HAP-1 (cell line): Measurements from ENCODE around the gene AGER.

Experiments
- DNase-seq, 2 experiments: peaks; one replicate each; pipeline ENCODE4 v3.0.0-alpha.2; 2016 to 2020; ENCODE audit warnings: low spot score in 2 of 2
- H3K27me3 ChIP-seq: fragments of 250-450 bp; sonication (Bioruptor Pico); 2 replicates; pipeline ENCODE4 v1.5.1; 2020; ENCODE audit warnings: low read depth, mild to moderate bottlenecking, moderate library complexity
- H3K36me3 ChIP-seq: fragments of 250-450 bp; sonication (Bioruptor Pico); replicated peaks from 2 replicates; pipeline ENCODE4 v1.5.1; 2020; ENCODE audit warnings: mild to moderate bottlenecking
- H3K4me1 ChIP-seq: fragments of 250-450 bp; sonication (Bioruptor Pico); 2 replicates; pipeline ENCODE4 v1.5.1; 2020; ENCODE audit warnings: mild to moderate bottlenecking
- H3K4me3 ChIP-seq: fragments of 250-450 bp; sonication (Bioruptor Pico); 2 replicates; pipeline ENCODE4 v1.5.1; 2020; ENCODE audit warnings: mild to moderate bottlenecking, moderate library complexity
- H3K9me3 ChIP-seq: fragments of 250-450 bp; sonication (Bioruptor Pico); 2 replicates; pipeline ENCODE4 v1.5.1; 2020; ENCODE audit warnings: mild to moderate bottlenecking, moderate library complexity
- in situ Hi-C: fragments of 300-500 bp; cut with MboI; formaldehyde crosslinking; loops from 3 replicates; pipeline ENCODE4 v1.14.3; 2020; ENCODE audit warnings: low sequenced_read_pairs, inconsistent platforms, mixed read lengths

Gene AGER

GRCh38 chr6:32177183-32177787 is 6.8 kb downstream of the AGER start:
- Histone ChIP-seq H3K4me3 (peak overlapping the region; percentile 86), H3K9me3 (no peaks in the 10 kb centered on the region), H3K27me3 (no peaks in the 10 kb centered on the region), H3K4me1 (peaks cover 19% of the 10 kb centered on the region), H3K36me3 (peaks cover 15% of the 10 kb centered on the region; the same call in 1 of the 2 replicates)
- peak; percentile 41 to 70 for DNase-seq
- in situ Hi-C loops = no loop called here

- Histone ChIP-seq H3K4me3 (peak overlapping the region; percentile 86), H3K4me1 (peaks cover 19% of the 10 kb centered on the region), H3K9me3 (no peaks in the 10 kb centered on the region), H3K27me3 (no peaks in the 10 kb centered on the region), H3K36me3 (peaks cover 15% of the 10 kb centered on the region; the same call in 1 of the 2 replicates)
- no peak for DNase-seq
- in situ Hi-C loops = no loop called here
Observed at GRCh38 chr6:32176476-32177182, 7.4 kb downstream of the AGER start.

- no peaks in the 10 kb centered on the region for H3K9me3 ChIP-seq
- peak; percentile 94 to 99 for DNase-seq
- H3K36me3 ChIP-seq = peaks cover 9% of the 10 kb centered on the region; the same call in 1 of the 2 replicates
- in situ Hi-C loops = no loop called here
- H3K4me3 ChIP-seq = peak within 1 kb of the TSS; percentile 86
- H3K4me1 ChIP-seq = peaks cover 19% of the 10 kb centered on the region
- no peaks in the 10 kb centered on the region for H3K27me3 ChIP-seq
Observed at GRCh38 chr6:32175711-32176475, 8.2 kb downstream of the AGER start, which contains the start of gene AGPAT1. TSS of gene AGPAT1 (minus strand) at chr6:32176084. CDS start at chr6:32171496, 4,588 bp downstream.

- no peak for DNase-seq
- no peaks in the 10 kb centered on the region for H3K9me3 ChIP-seq
- H3K36me3 ChIP-seq = peaks cover 11% of the 10 kb centered on the region
- H3K4me1 ChIP-seq = peaks cover 19% of the 10 kb centered on the region
- H3K4me3 ChIP-seq = peak overlapping the region; percentile 86
- in situ Hi-C loops = no loop called here
- no peaks in the 10 kb centered on the region for H3K27me3 ChIP-seq
Observed at GRCh38 chr6:32175322-32175710, 8.7 kb downstream of the AGER start.

- H3K36me3 ChIP-seq = peaks cover 14% of the 10 kb centered on the region
- in situ Hi-C loops = no loop called here
- no peak for DNase-seq
- H3K9me3 ChIP-seq = no peaks in the 10 kb centered on the region
- H3K4me1 ChIP-seq = peaks cover 19% of the 10 kb centered on the region
- no peak overlapping the region for H3K4me3 ChIP-seq
- no peaks in the 10 kb centered on the region for H3K27me3 ChIP-seq
Observed at GRCh38 chr6:32174416-32174815, 9.6 kb downstream of the AGER start.

- H3K27me3 ChIP-seq = no peaks in the 10 kb centered on the region
- H3K4me3 ChIP-seq = no peak overlapping the region
- in situ Hi-C loops = no loop called here
- peaks cover 19% of the 10 kb centered on the region for H3K4me1 ChIP-seq
- DNase-seq = no peak
- no peaks in the 10 kb centered on the region for H3K9me3 ChIP-seq
- H3K36me3 ChIP-seq = peaks cover 27% of the 10 kb centered on the region
Observed at GRCh38 chr6:32173051-32173727, 10.9 kb downstream of the AGER start.

- no peaks in the 10 kb centered on the region for H3K9me3 ChIP-seq
- DNase-seq = no peak
- H3K27me3 ChIP-seq = no peaks in the 10 kb centered on the region
- in situ Hi-C loops = no loop called here
- peaks cover 7% of the 10 kb centered on the region for H3K4me1 ChIP-seq
- H3K36me3 ChIP-seq = peaks cover 44% of the 10 kb centered on the region
- H3K4me3 ChIP-seq = no peak overlapping the region
Observed at GRCh38 chr6:32171234-32171633, 12.8 kb downstream of the AGER start.

- in situ Hi-C loops = no loop called here
- DNase-seq = no peak
- Histone ChIP-seq H3K9me3 (no peaks in the 10 kb centered on the region), H3K4me3 (no peak overlapping the region), H3K36me3 (peaks cover 44% of the 10 kb centered on the region), H3K4me1 (peaks cover 5% of the 10 kb centered on the region; the same call in 1 of the 2 replicates), H3K27me3 (no peaks in the 10 kb centered on the region)
Observed at GRCh38 chr6:32170294-32170693, 13.8 kb downstream of the AGER start.

GRCh38 chr6:32168807-32169591 is 15.1 kb downstream of the AGER start:
- peaks cover 44% of the 10 kb centered on the region for H3K36me3 ChIP-seq
- in situ Hi-C loops = no loop called here
- no peak for DNase-seq
- no peaks in the 10 kb centered on the region for H3K4me1 ChIP-seq
- no peak overlapping the region for H3K4me3 ChIP-seq
- no peaks in the 10 kb centered on the region for H3K9me3 ChIP-seq
- H3K27me3 ChIP-seq = no peaks in the 10 kb centered on the region

GRCh38 chr6:32168350-32168749 is 15.7 kb downstream of the AGER start:
- Histone ChIP-seq H3K27me3 (no peaks in the 10 kb centered on the region), H3K9me3 (no peaks in the 10 kb centered on the region), H3K4me3 (no peak overlapping the region), H3K4me1 (no peaks in the 10 kb centered on the region), H3K36me3 (peaks cover 45% of the 10 kb centered on the region)
- in situ Hi-C loops = no loop called here
- no peak for DNase-seq

GRCh38 chr6:32167761-32168262 is 16.2 kb downstream of the AGER start:
- H3K4me3 ChIP-seq = no peak overlapping the region

GRCh38 chr6:32167154-32167760 is 16.8 kb downstream of the AGER start:
- no peak for DNase-seq
- Histone ChIP-seq H3K9me3 (no peaks in the 10 kb centered on the region), H3K27me3 (no peaks in the 10 kb centered on the region), H3K4me1 (no peaks in the 10 kb centered on the region), H3K36me3 (peaks cover 52% of the 10 kb centered on the region), H3K4me3 (no peak overlapping the region)
- in situ Hi-C loops = no loop called here

More at GRCh38 chr6:32167761-32168262, 16.2 kb downstream of the AGER start:
- in situ Hi-C loops = no loop called here
- no peaks in the 10 kb centered on the region for H3K4me1 ChIP-seq
- H3K9me3 ChIP-seq = no peaks in the 10 kb centered on the region
- no peak for DNase-seq
- no peaks in the 10 kb centered on the region for H3K27me3 ChIP-seq
- H3K36me3 ChIP-seq = peaks cover 50% of the 10 kb centered on the region
